HL-60 (cell line): ENCODE data around the gene SECISBP2L.

ENCODE experiments used
- DNase-seq, 2 experiments: peaks; one replicate each; pipeline ENCODE4 v3.0.0-alpha.2; 2010 to 2020; ENCODE audit warnings: low read depth in 1 of 2, low spot score in 1 of 2
- H3K27ac ChIP-seq: fragments of 250-450 bp; sonication (Bioruptor Pico); replicated peaks from 2 replicates; pipeline ENCODE4 v1.5.1; 2020; ENCODE audit warnings: mild to moderate bottlenecking, moderate library complexity
- H3K27me3 ChIP-seq: fragments of 250-450 bp; sonication (Bioruptor Pico); 2 replicates; pipeline ENCODE4 v1.5.1; 2021; ENCODE audit warnings: mild to moderate bottlenecking, moderate library complexity; ENCODE audit not compliant: insufficient read depth, poor library complexity, severe bottlenecking
- H3K4me3 ChIP-seq: replicated peaks from 2 replicates; pipeline ENCODE4 v1.5.1; 2011; ENCODE audit warnings: mild to moderate bottlenecking, control low read depth, low read length; ENCODE audit not compliant: insufficient read depth
- GABPA ChIP-seq: IDR thresholded peaks from 2 replicates; pipeline ENCODE4 v1.6.1; 2012; ENCODE audit warnings: low read depth
- POLR2AphosphoS5 ChIP-seq: IDR thresholded peaks from 2 replicates; pipeline ENCODE4 v1.6.1; 2012; ENCODE audit warnings: low read depth
- SPI1 ChIP-seq: IDR thresholded peaks from 2 replicates; pipeline ENCODE4 v1.6.1; 2012; ENCODE audit warnings: low read depth, mild to moderate bottlenecking, borderline replicate concordance
- TF ChIP-seq, protein P1 (sequence below): IDR thresholded peaks from 2 replicates; pipeline ENCODE4 v1.6.1; 2012; ENCODE audit warnings: low read depth; ENCODE audit not compliant: insufficient replicate concordance
- TF ChIP-seq, protein P2 (sequence below): IDR thresholded peaks from one replicate; pipeline ENCODE4 v1.5.1; 2011; ENCODE audit warnings: low read length, control low read depth, inconsistent platforms; ENCODE audit not compliant: insufficient read depth

The SECISBP2L gene

DNA sequence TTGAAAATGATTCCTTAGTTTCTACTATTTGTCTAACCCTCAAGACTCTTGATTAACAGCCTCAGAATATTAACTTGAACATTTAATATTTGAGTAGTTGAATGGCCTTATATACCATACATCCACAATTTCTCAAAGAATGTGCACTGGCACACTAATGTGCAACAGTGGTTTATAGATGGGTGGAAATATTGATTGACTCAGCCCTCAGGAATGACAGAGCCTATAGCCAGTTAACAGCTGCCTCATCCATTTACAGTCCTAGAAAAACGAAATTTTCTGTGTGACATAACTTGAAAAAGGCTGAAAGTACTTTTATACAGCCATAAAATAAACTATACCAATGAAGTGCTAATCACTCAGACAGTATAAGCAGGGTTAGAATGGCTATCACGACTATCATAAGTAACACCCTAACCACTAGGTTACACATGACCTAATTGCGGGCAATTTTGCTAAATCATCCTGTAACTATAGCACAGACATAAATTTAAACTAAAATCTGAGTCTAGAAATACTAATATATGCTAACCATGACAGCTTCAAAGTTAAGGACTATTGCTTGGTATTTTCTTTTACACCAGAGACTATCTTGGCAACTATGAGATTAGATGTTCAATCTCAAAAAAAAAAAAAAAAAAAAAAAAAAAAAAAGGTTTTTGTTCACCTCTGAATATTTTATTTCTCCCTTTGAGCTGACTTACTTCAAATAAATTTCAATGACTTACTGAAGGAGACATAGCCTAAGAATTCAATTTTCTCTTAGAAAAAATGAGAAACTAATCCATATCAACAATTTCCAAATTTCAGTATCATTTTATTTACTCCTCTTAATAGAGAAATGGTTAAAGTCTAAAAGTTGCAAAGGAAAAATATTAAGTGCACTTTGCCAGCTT lies 9.3 kb downstream of the SECISBP2L start:
- H3K27me3 ChIP-seq, result no peaks in the 10 kb centered on the region
- DNase-seq, result no peak
- H3K27ac ChIP-seq, result no peak overlapping the region
- TF ChIP-seq GABPA (no peak), SPI1 (no peak), POLR2AphosphoS5 (no peak)
- TF ChIP-seq, protein P1, sequence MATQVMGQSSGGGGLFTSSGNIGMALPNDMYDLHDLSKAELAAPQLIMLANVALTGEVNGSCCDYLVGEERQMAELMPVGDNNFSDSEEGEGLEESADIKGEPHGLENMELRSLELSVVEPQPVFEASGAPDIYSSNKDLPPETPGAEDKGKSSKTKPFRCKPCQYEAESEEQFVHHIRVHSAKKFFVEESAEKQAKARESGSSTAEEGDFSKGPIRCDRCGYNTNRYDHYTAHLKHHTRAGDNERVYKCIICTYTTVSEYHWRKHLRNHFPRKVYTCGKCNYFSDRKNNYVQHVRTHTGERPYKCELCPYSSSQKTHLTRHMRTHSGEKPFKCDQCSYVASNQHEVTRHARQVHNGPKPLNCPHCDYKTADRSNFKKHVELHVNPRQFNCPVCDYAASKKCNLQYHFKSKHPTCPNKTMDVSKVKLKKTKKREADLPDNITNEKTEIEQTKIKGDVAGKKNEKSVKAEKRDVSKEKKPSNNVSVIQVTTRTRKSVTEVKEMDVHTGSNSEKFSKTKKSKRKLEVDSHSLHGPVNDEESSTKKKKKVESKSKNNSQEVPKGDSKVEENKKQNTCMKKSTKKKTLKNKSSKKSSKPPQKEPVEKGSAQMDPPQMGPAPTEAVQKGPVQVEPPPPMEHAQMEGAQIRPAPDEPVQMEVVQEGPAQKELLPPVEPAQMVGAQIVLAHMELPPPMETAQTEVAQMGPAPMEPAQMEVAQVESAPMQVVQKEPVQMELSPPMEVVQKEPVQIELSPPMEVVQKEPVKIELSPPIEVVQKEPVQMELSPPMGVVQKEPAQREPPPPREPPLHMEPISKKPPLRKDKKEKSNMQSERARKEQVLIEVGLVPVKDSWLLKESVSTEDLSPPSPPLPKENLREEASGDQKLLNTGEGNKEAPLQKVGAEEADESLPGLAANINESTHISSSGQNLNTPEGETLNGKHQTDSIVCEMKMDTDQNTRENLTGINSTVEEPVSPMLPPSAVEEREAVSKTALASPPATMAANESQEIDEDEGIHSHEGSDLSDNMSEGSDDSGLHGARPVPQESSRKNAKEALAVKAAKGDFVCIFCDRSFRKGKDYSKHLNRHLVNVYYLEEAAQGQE, result no peak
- TF ChIP-seq, protein P2, sequence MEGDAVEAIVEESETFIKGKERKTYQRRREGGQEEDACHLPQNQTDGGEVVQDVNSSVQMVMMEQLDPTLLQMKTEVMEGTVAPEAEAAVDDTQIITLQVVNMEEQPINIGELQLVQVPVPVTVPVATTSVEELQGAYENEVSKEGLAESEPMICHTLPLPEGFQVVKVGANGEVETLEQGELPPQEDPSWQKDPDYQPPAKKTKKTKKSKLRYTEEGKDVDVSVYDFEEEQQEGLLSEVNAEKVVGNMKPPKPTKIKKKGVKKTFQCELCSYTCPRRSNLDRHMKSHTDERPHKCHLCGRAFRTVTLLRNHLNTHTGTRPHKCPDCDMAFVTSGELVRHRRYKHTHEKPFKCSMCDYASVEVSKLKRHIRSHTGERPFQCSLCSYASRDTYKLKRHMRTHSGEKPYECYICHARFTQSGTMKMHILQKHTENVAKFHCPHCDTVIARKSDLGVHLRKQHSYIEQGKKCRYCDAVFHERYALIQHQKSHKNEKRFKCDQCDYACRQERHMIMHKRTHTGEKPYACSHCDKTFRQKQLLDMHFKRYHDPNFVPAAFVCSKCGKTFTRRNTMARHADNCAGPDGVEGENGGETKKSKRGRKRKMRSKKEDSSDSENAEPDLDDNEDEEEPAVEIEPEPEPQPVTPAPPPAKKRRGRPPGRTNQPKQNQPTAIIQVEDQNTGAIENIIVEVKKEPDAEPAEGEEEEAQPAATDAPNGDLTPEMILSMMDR, result no peak
- H3K4me3 ChIP-seq, result no peak overlapping the region

DNA sequence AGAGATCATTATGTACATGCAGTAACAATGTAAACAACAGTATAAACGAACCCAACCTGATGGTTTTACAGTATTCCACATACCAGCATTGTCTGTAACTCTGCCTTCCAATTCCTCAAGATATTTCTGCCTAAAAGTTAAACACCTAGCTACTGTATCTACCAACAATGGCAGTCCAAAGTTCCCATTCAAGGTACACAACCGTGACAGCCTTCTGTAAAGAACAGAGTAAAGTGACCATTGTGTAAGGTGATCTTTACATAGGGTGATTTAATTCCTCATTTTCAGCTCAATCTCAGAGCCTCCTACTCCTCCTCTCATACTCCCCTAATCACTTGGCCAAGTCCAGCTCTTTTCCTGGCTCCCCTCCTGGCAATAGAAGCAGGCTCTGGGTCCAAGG lies 10.4 kb downstream of the SECISBP2L start:
- Histone ChIP-seq H3K27me3 (no peaks in the 10 kb centered on the region), H3K4me3 (no peak overlapping the region), H3K27ac (no peak overlapping the region)
- TF ChIP-seq GABPA (no peak), POLR2AphosphoS5 (no peak), SPI1 (no peak)
- TF ChIP-seq, protein P1, result no peak
- TF ChIP-seq, protein P2, result no peak
- DNase-seq, result no peak

DNA sequence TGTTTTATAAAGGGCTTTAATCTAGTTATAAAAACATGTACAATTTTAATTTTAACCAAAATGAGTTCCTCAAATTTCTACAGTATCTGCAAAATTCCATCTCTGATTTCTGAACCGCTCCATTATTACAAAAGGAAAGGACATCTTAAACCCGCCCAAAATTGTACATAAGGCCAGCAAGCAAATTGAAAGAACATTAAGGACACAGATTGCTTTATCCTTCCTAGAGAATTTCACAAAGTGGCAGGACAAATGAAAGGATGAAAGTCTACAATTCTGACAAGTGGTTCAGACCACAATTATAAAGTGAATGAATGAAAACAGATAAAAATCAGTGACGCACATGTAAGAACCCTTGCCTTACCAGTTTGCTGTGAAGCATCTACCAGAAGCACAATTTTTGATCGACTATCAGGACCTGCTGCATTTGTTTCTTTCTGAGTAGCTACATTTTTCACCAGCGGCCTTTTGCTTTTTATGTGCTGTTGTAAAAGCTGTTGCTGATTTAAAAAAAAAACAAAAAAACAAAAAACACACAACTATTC lies 13.6 kb downstream of the SECISBP2L start:
- TF ChIP-seq, protein P2, result no peak
- no peak for TF ChIP-seq GABPA
- TF ChIP-seq SPI1, result no peak
- TF ChIP-seq, protein P1, result no peak
- TF ChIP-seq POLR2AphosphoS5, result no peak
- no peak for DNase-seq
- H3K27me3 ChIP-seq, result no peaks in the 10 kb centered on the region
- no peak overlapping the region for H3K4me3 ChIP-seq
- no peak overlapping the region for H3K27ac ChIP-seq
